WI38 (cell line): ENCODE data around the gene PARN.

ENCODE experiments used
- H3K4me3 ChIP-seq: 2 replicates; pipeline ENCODE4 v1.5.1; 2011; ENCODE audit warnings: low read depth, mild to moderate bottlenecking, control low read depth, low read length
- TF ChIP-seq, protein P1 (sequence below): IDR thresholded peaks from 2 replicates; pipeline ENCODE4 v1.5.1; 2012; ENCODE audit warnings: low read depth, mild to moderate bottlenecking, control low read depth, low read length

Gene PARN

DNA sequence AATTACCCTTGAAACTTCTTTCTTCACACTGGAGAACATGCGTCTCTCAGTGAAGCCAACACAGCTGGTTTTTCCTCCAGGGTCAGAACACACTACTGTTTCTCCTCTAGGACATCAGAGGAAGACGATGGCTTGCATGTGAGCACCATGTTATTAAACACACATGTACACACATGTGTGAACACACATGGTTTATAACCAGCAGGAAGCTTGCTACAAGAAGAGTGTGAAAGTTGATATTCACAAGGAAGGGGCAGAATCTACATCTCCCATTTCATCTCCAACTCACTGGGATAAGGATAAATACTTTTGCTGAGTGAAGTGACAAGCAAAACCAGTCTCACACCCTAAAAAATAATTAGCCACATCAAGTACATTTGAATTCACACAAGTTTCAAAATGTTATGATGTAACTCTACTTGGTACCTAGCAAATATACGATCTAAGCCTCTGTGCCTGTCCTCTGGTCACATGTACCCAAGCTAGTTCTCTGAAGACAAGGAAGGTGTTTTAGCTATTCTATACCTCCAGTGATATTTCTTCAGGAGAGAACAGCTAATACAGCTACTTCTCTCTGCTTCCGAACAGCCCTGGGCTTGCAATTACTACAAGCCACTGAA, 127.7 kb downstream of the PARN start:
- H3K4me3 ChIP-seq, result no peak overlapping the region
- TF ChIP-seq, protein P1, sequence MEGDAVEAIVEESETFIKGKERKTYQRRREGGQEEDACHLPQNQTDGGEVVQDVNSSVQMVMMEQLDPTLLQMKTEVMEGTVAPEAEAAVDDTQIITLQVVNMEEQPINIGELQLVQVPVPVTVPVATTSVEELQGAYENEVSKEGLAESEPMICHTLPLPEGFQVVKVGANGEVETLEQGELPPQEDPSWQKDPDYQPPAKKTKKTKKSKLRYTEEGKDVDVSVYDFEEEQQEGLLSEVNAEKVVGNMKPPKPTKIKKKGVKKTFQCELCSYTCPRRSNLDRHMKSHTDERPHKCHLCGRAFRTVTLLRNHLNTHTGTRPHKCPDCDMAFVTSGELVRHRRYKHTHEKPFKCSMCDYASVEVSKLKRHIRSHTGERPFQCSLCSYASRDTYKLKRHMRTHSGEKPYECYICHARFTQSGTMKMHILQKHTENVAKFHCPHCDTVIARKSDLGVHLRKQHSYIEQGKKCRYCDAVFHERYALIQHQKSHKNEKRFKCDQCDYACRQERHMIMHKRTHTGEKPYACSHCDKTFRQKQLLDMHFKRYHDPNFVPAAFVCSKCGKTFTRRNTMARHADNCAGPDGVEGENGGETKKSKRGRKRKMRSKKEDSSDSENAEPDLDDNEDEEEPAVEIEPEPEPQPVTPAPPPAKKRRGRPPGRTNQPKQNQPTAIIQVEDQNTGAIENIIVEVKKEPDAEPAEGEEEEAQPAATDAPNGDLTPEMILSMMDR, result no peak

DNA sequence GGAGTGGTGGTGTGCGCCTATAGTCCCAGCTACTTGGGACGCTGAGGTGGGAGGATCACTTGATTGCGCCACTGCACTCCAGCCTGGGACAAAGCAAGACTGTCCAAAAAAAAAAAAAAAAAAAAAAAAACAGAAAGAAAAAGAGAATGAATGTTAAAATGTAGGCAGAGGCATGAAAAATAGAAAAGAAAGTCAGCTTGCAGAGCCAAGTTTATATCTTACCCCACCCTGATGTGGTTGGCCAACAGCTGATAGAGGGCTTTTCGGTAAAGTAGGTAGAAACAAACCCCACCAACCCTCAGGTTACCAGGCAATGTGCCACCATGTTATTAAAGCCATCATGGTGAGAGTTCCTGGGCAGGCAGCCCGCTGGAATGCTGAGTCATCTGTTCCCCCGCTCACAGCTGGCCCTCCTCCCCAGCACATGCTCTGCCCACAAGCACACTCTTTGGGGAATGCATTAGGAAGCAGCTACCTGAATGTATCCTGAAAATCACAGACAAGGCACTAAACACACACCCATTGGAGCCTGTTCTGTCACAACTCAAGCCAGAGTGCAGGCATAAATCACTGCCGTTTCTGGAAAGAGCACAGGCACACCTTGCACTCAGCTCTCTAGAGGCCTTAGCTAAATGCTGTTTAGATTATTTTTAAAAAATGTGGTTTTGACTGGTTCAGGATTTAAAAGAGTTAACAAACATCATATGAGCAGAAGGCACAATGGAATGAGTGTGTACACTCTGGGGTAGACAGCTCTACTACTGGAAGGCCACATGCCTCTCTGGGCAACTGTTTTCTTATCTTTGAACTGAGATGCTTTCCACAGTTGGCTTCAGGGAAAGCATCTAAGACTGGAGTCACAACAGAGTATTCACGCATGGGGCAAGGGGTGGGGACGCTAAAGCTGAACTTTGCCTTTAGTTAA, 128.5 kb downstream of the PARN start:
- TF ChIP-seq, protein P1, result no peak
- H3K4me3 ChIP-seq, result peak overlapping the region; percentile 30; the same call in 1 of the 2 replicates

DNA sequence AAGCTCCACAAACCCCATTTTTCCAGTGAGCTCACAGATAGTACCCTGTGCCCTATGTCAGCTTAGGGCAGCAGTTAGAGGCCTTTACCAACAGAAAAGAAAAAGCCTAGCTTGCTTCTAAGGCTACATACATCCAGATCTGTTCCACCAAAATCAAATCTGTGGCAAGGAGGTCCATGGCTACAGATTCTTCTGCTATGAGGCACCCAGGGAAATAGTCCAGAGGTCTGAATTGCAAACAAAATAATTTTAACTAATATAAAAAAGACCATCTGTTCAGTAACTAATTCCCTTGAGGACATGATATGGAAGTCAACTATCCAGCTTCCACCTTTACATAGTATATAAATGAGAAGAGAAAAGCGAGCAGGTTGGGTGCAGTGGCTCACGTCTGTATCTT, 129.3 kb downstream of the PARN start:
- no peak overlapping the region for H3K4me3 ChIP-seq
- TF ChIP-seq, protein P1, result no peak

DNA sequence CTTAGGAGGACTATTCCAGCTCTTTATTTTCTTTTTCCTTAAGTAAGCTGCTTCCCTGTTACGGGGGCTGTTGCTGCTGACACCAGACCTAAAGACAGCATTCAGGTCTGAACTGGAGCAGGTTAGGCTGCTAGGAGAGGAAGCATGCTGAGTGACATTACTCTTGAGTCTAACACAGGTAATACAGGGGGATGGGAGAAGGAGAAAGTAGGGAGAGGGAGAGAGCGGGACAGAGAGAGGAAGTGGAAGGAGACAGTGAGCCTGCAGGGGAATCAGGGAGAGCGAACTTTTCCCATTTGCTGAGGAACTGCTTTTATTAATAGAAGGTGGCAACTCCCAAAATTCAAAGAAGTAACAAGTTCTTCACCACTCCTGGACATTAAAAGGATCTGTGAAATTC, 130.9 kb downstream of the PARN start:
- TF ChIP-seq, protein P1, result no peak
- no peak overlapping the region for H3K4me3 ChIP-seq

DNA sequence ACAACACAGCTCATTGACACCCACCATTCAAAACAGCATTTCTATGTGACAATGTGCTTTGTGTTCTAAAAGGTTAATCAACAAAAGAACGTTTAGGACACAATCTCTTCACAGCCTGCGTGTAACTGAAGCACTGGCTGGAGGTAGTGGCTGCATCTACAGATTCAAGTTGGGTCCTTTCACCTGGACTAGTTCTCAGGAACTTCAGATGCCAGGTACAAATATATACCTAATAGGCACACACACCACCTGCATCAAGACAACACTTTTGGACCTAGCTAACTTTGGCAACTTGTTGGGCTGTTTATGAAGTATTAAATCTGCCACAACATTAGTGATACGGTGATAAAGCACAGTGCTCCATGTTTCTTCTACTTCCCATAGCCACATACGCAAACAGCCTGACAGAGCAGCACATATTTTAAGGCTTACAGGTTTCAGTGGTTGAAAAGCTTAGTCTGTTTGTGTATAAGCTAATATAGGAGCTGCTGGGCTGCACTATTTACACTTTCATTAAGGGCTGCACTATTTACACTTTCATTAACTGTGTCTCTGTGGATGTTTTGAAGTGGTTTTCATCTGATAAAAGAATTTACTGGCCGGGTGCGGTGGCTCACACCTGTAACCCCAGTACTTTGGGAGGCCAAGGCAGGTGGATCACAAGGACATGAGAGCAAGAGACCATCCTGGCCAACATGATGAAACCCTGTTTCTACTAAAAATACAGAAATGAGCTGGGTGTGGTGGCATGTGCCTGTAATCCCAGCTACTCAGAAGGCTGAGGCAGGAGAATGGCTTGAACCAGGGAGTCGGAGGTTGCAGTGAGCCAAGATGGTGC, 132.6 kb downstream of the PARN start:
- TF ChIP-seq, protein P1, result no peak
- H3K4me3 ChIP-seq, result no peak overlapping the region

DNA sequence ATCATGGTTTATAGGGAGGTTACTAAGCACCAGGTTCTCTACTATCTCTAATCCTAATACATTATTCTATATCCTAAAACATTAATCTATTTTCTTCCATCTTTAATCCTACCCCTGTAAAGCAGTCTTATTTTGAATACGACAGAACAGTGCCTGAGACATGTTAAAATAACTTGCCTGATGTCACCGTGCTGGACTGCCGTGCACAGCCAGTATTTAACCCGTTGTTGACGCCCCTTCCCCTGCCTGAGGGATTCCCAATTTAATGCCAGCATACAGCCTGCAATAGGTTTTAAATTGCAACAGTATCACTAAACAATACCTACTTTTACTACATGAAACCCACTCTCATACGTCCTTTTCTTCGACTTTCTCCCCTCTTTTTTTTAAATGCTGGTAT, 133.3 kb downstream of the PARN start:
- no peak overlapping the region for H3K4me3 ChIP-seq
- TF ChIP-seq, protein P1, result no peak
